Measurements from ENCODE around the gene RFX3. TPM values are rescaled to one million over a fixed set of nuclear protein-coding genes. Genes with fewer than 3 reads are reported as not detected.

The RFX3 gene
- total RNA-seq, 1 experiment from 2014 or later = 4.5 TPM

DNA sequence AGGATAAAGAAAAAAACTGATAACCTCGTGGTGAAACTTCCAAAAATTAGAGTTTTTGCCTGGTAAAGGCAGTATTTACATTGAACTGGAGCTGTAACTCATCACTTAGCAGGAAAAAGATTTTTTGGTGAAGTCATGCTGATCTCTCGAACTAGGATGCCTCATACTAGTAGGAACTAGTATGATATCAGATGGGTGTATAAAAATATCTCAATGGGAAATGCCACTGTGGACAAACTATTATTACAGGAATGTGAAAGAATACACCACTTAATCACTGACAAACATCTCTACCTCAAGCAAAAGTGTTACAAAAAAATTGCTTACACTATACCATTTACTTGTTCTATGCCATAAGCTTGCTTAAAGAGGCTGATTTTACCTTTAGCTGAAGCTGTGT lies 28.4 kb downstream of the RFX3 start:
- H3K36me3 ChIP-seq (ENCODE audit: low read depth, low read length) = no peaks in the 10 kb centered on the region
- ChIA-PET CTCF (no interaction called here), POLR2A (ENCODE audit: unreplicated experiment) (no interaction called here)
- H3K27ac ChIP-seq (ENCODE audit: low read length) = no peak overlapping the region
- DNase-seq = no peak
- no peaks in the 10 kb centered on the region for H3F3A ChIP-seq (ENCODE audit: low read length, unreplicated experiment)
- H3K79me2 ChIP-seq (ENCODE audit: low read length) = no peaks in the 10 kb centered on the region
- H3K4me1 ChIP-seq (ENCODE audit: insufficient read depth, low read length) = no peaks in the 10 kb centered on the region; the same call in 1 of the 2 replicates
- TF ChIP-seq CTCF (conservative IDR thresholded peaks at IDR 0.05; ENCODE audit: low read depth, low read length) = no peak
- TF ChIP-seq EZH2 (IDR thresholded peaks at IDR 0.05; ENCODE audit: low read length, unreplicated experiment) = no peak
- no peak for TF ChIP-seq EZH2phosphoT487 (IDR thresholded peaks at IDR 0.05; ENCODE audit: borderline replicate concordance, low read length)
- BruUV-seq (replicated peaks) = no TSS peak
- no peak overlapping the region for H3K4me3 ChIP-seq (ENCODE audit: low read length)
- H3K9me3 ChIP-seq (ENCODE audit: low read length) = no peaks in the 10 kb centered on the region
- no peaks in the 10 kb centered on the region for H3K27me3 ChIP-seq (ENCODE audit: low read length)
- H4K20me1 ChIP-seq (ENCODE audit: low read length) = no peaks in the 10 kb centered on the region
- H3K9ac ChIP-seq (ENCODE audit: low read length) = no peak overlapping the region
- no peak overlapping the region for H2AFZ ChIP-seq (ENCODE audit: low read length)
- no peak overlapping the region for H3K4me2 ChIP-seq (ENCODE audit: low read length)
- no peak for ATAC-seq
- no peaks in the 10 kb centered on the region for H3K9me2 ChIP-seq (replicated peaks; ENCODE audit: low read length)
- intact Hi-C loops (cut with micrococcal nuclease) = no loop called here

- Histone ChIP-seq H3K9me3 (ENCODE audit: low read length) (no peaks in the 10 kb centered on the region), H3K9ac (ENCODE audit: low read length) (no peak overlapping the region), H3K4me3 (ENCODE audit: low read length) (no peak overlapping the region), H2AFZ (ENCODE audit: low read length) (no peak overlapping the region), H4K20me1 (ENCODE audit: low read length) (no peaks in the 10 kb centered on the region), H3K9me2 (replicated peaks; ENCODE audit: low read length) (no peaks in the 10 kb centered on the region), H3K4me1 (ENCODE audit: insufficient read depth, low read length) (no peaks in the 10 kb centered on the region), H3K79me2 (ENCODE audit: low read length) (no peaks in the 10 kb centered on the region), H3F3A (ENCODE audit: low read length, unreplicated experiment) (no peaks in the 10 kb centered on the region), H3K27me3 (ENCODE audit: low read length) (no peaks in the 10 kb centered on the region), H3K27ac (ENCODE audit: low read length) (no peak overlapping the region), H3K36me3 (ENCODE audit: low read depth, low read length) (no peaks in the 10 kb centered on the region), H3K4me2 (ENCODE audit: low read length) (no peak overlapping the region)
- ChIA-PET CTCF (no interaction called here), POLR2A (ENCODE audit: unreplicated experiment) (no interaction called here)
- ATAC-seq (no peak), DNase-seq (no peak)
- no TSS peak for BruUV-seq (replicated peaks)
- no peak for TF ChIP-seq EZH2 (IDR thresholded peaks at IDR 0.05; ENCODE audit: low read length, unreplicated experiment)
- no peak for TF ChIP-seq CTCF (conservative IDR thresholded peaks at IDR 0.05; ENCODE audit: low read depth, low read length)
- no peak for TF ChIP-seq EZH2phosphoT487 (IDR thresholded peaks at IDR 0.05; ENCODE audit: borderline replicate concordance, low read length)
- intact Hi-C loops (cut with micrococcal nuclease) = no loop called here
Measured at GRCh38 chr9:3495855-3496254, 29.9 kb downstream of the RFX3 start.

- Histone ChIP-seq H3K27ac (ENCODE audit: low read length) (no peak overlapping the region), H3K27me3 (ENCODE audit: low read length) (no peaks in the 10 kb centered on the region), H3K9me2 (replicated peaks; ENCODE audit: low read length) (no peaks in the 10 kb centered on the region), H4K20me1 (ENCODE audit: low read length) (no peaks in the 10 kb centered on the region), H3K4me3 (ENCODE audit: low read length) (no peak overlapping the region), H2AFZ (ENCODE audit: low read length) (no peak overlapping the region), H3K9ac (ENCODE audit: low read length) (no peak overlapping the region), H3F3A (ENCODE audit: low read length, unreplicated experiment) (no peaks in the 10 kb centered on the region), H3K9me3 (ENCODE audit: low read length) (no peaks in the 10 kb centered on the region), H3K4me2 (ENCODE audit: low read length) (no peak overlapping the region), H3K4me1 (ENCODE audit: insufficient read depth, low read length) (no peaks in the 10 kb centered on the region), H3K79me2 (ENCODE audit: low read length) (no peaks in the 10 kb centered on the region), H3K36me3 (ENCODE audit: low read depth, low read length) (no peaks in the 10 kb centered on the region)
- DNase-seq (no peak), ATAC-seq (no peak)
- intact Hi-C loops (cut with micrococcal nuclease) = no loop called here
- TF ChIP-seq EZH2phosphoT487 (IDR thresholded peaks at IDR 0.05; ENCODE audit: borderline replicate concordance, low read length) = no peak
- TF ChIP-seq CTCF (conservative IDR thresholded peaks at IDR 0.05; ENCODE audit: low read depth, low read length) = no peak
- TF ChIP-seq EZH2 (IDR thresholded peaks at IDR 0.05; ENCODE audit: low read length, unreplicated experiment) = no peak
- ChIA-PET POLR2A (ENCODE audit: unreplicated experiment) (no interaction called here), CTCF (no interaction called here)
- no TSS peak for BruUV-seq (replicated peaks)
Measured at GRCh38 chr9:3492214-3492613, 33.6 kb downstream of the RFX3 start.
